GM18907 (cell line): ENCODE measurements around the gene LMCD1.

Experiments
- ATAC-seq: cut with Tn5 transposase; IDR thresholded peaks from one replicate; pipeline ENCODE4 v1.9.1; 2021; ENCODE audit warnings: mild to moderate bottlenecking, moderate library complexity; ENCODE audit not compliant: unreplicated experiment

LMCD1 gene

DNA sequence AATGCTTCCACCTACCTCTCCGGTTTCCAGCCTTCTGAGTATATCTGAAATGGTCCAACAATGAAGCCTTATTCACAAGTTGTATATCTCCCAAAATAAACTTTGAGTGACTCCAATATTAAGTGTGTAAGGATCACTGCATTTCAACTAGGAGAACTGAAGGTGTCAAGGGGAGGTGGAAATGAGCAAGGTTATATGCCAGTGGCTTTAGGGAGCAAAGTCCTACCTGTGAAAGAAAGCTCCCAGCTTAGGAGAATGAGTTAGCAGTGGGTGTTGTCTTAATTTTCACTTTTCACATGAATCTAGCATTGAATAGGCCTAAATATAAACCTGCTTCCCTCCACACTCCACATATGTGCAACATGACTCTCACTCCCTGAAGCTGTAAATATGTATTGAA is 29.0 kb downstream of the LMCD1 start:
- no peak for ATAC-seq

DNA sequence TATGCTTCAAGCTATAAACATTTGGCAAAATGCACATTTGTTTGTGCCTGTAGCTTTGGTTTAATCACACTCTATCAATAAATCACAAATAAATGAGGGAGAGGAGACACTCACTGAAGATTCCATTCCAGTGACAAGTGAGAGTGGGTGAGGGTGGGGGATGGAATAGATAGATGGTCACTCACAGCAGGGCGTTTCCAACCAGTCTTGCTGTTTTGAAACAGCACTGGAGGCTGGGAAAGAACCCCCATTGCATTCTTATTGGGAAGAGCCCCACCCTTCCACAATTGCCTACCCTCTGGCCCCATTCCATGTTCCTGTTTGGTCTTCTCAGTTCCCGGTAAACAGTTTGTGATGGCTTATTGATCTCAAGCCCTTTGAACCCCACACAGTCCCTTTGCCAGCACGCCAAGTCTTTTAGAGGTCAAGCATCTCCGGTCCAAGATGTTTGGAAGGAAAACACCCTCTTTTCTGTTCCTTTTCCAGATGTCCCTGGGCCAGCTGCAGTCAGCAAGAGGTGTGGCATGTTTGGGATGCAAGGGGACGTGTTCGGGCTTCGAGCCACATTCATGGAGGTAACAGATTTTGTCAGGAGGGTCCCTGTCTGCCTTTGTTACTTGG is 30.7 kb downstream of the LMCD1 start:
- ATAC-seq, result no peak

DNA sequence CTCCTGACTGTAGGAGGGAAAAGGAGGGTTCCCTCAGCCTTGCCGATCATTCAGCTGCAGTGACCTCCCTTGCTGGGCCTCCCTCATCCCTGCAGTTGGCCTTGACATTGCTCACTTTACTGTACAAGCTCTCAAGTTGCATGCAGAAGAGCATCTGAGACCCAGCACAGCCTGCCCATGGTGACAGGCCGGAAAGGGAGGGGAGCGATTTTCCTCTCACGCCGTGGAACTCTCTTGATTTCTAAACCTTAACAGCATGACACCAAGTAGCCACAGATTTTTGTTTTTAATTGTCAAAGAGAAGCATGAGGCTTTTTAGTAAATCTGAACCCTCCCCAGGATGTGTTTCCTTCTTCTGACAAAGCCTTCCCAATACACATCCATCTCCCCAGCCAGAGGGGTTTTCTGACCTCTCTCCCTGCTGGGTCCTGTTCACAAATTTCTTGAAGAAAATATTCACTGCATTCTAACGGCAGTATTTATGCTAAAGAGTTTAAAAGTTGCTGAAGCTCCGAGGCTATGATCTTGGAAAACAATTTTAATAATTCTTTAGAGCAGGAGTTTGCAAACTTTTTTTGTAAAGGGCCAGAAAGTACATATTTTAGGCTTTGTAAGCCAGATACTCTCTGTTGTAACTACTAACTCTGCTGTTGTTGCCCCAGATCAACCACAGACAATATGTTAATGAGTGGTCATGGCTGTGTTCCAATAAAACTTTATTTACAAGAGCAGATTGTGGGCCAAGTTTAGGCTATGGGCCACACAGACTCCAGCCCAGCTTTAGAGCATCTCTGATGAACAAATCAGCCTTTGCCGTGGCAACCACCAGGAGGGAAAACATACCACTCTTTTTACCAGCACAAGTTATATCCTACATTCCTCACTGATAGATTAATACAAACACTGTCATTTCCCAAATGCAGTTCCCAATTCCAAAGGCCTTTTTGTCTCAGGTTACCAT is 34.8 kb downstream of the LMCD1 start:
- no peak for ATAC-seq

DNA sequence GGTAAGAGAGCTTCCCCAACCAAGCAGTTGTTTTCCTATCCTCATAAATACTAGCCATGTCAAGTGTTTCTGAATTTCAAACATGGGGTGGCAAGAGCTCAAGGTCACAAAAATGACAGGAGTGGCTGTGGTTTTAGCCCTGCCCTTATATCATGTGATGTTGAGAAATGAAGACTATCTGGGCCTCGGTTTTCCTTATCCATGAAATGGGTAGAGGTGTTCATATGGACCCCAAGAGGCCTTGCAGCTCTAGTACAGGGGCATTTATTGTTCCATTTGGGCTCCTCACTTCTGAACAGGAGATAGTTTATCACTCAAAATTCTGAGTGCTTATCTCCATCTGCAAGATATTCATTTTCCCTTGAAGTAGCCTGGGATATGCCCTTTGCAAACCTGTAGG is 35.8 kb downstream of the LMCD1 start:
- no peak for ATAC-seq

DNA sequence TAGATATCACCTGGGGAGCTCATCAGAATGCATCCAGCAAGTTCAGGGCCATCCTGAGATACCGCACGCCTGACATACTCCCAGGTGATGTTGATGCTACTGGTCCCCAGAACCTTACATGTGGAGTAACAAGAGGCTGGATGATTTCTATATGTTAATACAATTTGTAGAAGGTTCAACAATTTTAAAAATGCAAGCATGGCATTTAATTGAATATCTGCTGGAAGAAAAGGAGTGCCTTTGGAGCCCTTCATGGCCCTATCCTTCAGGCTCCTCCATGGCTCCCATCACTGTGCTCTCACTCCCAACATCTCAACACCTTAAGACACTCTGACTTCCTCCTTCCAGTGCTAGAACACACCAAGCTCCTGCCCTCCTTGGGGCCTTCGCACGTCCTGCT is 36.6 kb downstream of the LMCD1 start:
- no peak for ATAC-seq

DNA sequence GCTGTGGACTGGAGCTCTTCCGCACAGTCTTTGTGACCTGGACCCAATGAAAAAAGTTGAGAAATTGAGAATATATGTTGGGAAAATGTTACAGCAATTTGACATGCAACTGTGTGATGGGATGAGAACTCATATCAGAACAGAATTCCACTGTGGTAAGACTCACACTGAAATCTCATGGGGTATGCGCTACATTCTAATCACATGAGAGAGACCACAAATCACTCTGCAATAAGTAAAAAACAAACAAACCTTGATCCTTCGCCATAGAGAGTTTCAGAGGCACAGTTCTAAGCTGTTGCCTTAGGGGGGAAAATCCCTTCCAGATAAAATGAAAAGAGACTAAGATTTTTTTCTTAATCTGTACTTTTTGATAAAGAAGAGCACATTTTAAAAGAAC is 37.3 kb downstream of the LMCD1 start:
- no peak for ATAC-seq

DNA sequence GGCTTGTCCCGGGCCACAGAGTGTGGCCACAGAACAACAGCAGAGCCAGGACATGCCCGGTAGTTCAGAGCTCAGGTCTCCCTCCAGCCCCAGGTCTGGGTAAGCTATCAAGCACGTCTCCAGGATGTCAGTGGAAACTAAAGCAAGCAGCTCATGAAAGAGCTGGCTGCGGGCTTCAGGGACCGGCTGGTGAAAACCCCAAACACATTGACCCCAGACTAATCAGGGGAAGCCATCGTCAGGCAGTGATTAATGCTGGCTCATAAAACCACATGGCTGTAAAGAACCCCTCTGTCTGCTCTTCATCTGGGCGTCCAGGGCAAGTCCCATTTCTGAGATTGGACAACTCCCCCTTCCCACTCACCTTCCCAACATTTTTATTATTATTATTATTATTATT is 37.8 kb downstream of the LMCD1 start:
- ATAC-seq, result no peak

DNA sequence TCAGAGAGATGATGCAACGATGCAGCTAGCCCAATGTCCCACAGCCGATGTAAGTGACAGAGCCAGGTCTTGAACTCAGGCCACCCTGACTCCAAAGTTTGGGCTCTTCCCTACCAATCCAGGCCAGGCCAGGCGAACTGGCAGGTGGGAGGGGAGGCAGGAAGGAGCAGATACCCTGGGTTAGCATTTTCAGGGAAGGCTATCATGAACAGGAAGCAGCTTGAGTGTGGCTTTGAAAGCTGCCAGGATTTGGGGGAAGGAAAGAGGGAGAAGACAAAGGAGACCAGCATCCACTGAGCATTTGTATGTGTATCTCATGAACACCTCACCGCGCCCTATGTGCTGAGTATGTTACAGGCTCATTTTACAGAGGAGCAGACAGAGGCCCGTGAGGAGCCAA is 38.8 kb downstream of the LMCD1 start:
- no peak for ATAC-seq

DNA sequence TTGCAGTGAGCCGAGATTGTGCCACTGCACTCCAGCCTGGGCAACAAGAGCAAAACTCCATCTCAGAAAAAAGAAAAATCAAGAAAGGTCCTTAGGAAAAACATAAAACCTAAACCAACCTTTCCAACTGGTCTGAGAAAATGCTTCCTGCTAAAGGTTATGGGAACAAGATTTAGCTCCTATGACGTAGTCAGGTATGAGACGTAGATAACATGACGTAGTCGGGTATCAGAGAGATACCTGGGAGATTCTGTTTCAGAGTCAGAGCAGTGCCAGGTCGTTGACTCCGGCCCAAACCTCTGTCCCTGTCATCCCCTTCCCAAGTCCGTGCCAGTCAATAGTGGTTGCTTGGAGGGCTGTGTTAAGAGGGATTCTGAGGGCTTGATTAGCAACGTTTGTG is 39.9 kb downstream of the LMCD1 start:
- ATAC-seq, result no peak

DNA sequence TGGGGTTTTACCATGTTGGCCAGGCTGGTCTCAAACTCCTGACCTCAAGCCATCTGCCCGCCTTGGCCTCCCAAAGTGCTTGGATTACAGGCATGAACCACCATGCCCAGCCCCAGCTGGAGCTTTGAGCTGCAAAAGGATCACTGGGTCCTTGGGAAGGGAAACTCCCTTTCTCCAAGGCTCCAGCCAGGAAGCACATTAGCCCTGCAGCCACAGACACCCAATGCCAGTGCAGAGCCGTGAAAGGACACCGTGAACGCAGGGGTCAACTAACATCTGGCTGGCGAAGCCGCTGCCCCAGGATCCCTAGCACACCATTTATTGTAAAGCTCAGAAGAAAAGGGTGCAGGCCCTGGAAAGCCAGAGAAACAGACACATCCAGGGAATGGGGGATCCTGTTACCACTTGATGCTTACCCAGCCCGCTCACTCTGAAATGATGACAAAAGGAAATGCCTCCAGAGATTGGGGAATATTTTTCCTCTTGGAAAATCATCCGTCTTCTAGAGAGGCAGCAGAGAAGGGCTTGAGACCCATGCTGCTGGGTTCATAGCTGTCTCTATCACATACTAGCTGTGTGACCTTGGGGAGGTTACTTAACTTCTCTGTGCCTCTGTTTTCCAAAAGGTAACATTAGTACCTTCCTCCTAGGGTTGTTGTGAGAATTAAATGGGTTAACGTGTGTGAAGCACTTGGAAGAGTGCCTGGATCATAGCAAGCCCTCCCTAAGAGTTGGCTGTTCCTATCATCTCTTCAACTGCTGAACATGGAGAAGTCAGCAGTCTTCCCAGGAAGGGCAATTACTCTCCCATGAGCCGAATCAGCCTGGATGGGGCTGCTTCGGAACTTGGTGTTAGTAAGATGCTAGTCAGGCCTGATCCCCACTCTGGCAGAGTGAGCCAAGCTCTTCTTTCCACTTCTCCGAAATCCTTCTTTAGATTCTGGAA is 40.8 kb downstream of the LMCD1 start:
- no peak for ATAC-seq

DNA sequence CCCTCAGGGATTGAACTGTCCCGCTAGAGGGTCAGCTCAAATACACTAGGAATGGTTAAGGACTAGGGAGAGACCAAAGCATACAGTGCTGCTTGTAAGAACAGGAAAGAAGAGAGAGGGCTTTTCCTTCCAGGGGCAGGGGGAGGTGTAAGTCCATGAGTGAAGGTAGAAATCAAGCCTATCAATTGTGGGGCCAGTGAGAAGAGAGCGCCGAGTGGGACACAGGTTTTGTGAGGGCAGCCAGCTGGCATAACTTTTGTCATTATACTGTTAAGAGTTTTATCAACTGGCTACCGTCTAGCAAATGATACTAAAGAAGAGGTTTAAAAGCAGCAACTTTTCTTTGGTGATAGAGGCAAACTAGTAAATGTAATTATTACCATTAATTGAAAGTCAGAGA is 45.0 kb downstream of the LMCD1 start:
- ATAC-seq, result no peak

DNA sequence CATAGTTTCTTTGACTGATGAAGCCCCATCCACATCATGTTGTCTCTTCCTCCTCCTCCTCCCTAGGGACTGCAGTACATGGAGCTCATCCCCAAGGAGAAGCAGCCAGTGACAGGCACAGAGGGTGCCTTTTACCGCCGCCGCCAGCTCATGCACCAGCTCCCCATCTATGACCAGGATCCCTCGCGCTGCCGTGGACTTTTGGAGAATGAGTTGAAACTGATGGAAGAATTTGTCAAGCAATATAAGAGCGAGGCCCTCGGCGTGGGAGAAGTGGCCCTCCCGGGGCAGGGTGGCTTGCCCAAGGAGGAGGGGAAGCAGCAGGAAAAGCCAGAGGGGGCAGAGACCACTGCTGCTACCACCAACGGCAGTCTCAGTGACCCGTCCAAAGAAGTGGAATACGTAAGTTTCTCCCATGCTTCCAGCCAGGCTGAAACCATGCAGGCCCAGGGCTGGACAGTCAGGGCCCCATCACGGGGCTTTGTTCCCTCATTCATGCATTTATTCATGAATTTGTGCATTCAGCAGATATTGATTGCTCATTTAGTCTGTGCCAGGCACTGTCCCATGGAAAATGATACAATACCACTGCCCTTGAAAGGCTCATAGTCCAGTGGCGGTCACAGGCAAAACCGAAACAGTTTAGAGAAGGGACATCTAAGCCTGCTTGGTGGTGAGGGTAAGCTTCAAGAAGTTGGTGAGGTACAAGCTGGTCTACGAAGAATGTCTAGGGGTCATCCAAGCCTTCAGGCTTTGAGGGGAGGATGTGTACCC is 47.1 kb downstream of the LMCD1 start:
- ATAC-seq, result no peak

DNA sequence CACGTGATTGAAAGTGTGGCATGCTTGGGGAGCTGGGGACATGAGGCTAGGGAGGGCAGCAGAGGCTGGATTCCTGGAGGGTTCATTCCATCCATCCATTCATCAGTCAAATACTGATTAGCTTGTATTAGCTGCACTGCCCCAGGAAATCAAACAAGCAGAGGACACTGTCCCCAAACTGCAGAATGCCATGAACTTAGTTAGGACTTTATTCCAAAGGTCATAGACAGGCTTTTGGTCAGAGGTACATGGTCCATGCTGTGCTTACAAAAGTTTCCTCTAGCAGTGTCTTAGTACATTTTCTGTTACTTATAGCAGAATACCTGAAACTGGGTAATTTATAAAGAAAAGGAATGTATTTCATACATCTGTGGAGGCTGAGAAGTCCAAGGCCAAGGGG is 47.7 kb downstream of the LMCD1 start:
- no peak for ATAC-seq

DNA sequence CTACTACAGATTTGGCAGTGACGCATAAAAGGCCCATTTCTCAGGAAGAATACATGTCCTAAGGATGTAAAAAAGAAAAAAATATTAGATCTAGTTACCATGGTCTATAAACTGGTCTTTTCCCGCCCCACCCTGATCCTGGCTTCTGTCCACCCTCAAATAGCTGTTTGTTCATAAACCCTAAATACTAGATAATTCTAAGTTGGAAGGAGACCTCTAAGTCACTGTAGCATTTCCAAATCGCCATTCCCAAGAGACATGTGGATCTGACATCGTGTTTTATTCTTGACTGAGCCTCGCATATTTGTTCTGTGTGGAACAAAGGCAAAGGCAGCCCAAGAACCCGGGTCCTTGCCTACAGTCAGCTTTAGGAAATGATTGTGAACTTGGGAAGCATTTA is 49.0 kb downstream of the LMCD1 start:
- no peak for ATAC-seq

DNA sequence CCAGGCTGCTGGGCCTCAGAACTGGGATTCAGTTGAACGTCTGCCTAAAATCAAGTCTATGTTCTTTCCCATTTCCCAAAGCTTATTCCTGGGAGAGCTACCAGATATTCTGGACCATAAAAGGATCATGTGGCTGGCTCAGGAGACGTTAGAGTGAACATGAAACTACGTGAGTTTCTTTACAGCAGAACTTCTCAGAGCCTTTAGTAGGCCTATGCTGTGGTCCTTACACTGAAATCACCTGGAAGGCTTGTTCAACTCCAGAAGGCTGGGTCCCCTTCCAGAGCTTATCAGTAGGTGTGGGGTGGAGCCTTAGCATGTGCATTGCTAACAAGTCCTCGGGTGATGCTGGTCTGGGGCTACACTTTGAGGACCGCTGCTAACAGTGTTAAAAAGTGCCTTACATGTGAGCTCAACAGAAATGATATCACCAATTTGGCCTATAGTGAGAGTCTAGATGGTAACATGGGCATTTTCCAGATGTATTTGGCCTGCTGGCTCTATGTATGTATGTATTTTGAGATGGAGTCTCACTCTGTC is 50.7 kb downstream of the LMCD1 start:
- no peak for ATAC-seq

DNA sequence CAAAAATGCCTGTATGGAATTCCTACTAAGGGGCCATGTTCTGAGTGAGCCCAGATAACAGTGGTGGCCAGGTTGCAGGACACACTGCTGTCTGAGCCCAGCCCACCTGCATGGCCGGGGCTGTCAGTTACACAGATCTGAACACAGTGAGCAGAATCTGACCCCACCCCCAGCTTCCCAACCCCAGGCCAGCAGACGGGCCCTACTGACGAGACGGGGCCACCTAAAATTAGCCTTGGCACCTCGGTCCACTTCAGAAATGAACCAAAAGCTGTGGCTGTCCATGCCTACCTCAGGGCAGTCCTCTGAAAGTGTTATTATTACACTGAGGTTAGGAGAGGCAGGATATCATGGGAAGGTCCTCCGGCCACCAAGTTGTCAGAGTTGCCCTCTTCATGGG is 51.8 kb downstream of the LMCD1 start:
- ATAC-seq, result no peak

DNA sequence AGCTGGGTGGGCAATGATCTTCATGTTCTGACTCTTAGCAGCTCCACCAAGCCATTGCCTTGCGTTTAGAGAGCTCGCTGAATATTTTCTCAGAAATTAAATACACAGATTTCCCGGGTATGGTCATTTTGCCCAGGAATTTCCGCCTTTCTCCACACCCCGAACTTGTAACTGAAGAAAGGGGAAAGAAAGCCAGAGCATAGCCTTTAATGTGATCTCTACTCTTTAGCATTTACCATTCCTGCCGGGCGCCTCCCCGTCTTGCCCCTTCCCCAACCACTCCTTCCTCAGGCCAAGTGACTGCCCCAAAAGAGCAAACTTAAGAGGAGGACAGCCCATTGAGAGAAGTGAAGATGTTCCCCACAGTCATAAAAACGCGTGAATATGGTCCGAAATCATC is 53.1 kb downstream of the LMCD1 start:
- ATAC-seq, result no peak

DNA sequence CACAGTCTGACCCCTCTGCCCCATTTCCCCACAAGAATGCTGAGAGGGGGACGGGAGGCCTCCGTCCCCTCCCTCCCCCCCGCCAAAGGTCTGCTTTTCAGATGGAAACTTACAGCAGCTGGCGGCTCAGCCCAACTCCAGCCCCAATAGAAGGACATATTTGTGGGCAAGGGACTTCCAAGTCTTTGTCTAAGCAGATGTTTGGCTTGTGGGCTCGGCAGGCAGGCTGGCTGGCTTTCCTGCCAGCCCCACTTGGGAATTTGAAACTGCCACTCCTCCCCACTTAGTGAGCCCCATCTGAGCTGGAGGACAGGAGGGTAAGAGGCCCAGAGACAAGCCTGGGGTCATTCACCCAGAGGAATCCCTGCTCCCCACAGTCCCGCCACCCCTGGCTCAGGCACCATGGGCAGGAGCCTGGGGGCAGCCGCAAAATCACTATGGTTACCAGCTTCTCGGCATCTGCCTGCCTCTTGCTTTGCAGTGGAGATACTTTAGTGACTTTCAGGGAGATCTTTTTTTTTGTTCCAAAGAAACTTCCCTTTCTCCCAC is 53.6 kb downstream of the LMCD1 start:
- ATAC-seq, result no peak

DNA sequence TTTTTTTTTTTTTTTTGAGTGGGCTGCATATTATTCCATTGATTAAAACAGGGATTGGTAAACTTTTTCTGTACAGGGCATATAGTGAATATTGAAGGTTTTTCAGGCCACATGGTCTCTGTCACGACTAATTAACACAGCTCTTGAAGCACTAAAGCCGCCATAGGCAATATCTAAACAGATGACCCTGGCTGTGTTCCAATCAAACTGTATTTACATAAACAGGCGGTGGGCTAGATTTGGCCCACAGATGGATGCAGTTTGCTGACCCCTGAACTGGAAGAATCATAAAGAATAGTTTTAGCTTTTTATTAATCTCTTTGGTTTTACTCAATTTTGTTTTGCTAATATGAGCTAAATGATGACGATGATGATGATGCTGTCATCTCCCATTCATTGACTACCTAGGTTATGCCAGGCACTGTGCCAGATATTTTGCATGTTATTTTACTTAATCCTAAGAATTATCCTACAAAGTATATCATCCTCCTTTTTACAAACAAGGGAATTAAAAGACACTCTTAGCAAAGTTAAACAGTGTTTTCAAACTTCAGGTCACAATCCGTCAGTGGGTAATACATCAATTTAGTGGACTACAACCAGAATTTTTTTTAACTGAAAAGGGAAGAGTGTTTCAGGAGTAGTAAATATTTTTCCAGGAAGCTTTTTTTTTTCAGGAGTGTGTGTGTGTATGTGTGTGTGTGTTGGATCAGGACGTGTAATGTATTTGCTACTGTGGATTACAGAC is 54.3 kb downstream of the LMCD1 start:
- no peak for ATAC-seq
